PC-3 (cell line): ENCODE measurements around the gene QRICH2. TPM values are rescaled to one million over a fixed set of nuclear protein-coding genes. Genes with fewer than 3 reads are reported as not detected.
A peak's percentile ranks its signal among the peaks of the same experiment; 100 is the strongest.

ENCODE experiments used
- ATAC-seq: fragments of 200-7000 bp; cut with Tn5 transposase; 2 replicates; pipeline ENCODE4 v1.9.1; 2020; ENCODE audit warnings: mild to moderate bottlenecking, moderate library complexity
- BruUV-seq: library from RNA; stranded (reverse); fragments of 400-500 nt; replicated peaks from 2 replicates; lab custom pipeline; 2021; lab: Mats Ljungman, UMichigan
- CTCF ChIA-PET: fragments of 300-600 bp; sonication (Branson Sonifier 250); formaldehyde crosslinking; loops from one replicate; lab custom pipeline; 2022; ENCODE audit warnings: antibody characterized with exemption; lab: Charles Lee
- POLR2A ChIA-PET: fragments of 300-600 bp; sonication (Branson Sonifier 250); formaldehyde crosslinking; loops from one replicate; lab custom pipeline; 2022; ENCODE audit warnings: antibody characterized with exemption; ENCODE audit not compliant: unreplicated experiment; lab: Charles Lee
- DNase-seq: peaks from one replicate; pipeline ENCODE4 v3.0.0-alpha.2; 2015
- H2AFZ ChIP-seq: fragments of 300-600 bp; sonication (generic); 2 replicates; pipeline ENCODE4 v1.6.0; 2016; ENCODE audit warnings: antibody characterized with exemption, low read length
- H3F3A ChIP-seq: fragments of 300-600 bp; sonication (generic); one replicate; pipeline ENCODE4 v1.6.0; 2017; ENCODE audit warnings: antibody characterized with exemption, low read length, control low read depth, mild to moderate bottlenecking; ENCODE audit not compliant: unreplicated experiment
- H3K27ac ChIP-seq: fragments of 300-600 bp; sonication (generic); 2 replicates; pipeline ENCODE4 v1.5.1; 2016; ENCODE audit warnings: mild to moderate bottlenecking, low read length
- H3K27me3 ChIP-seq: fragments of 300-600 bp; sonication (generic); 2 replicates; pipeline ENCODE4 v1.6.1; 2016; ENCODE audit warnings: low read length, mixed read lengths
- H3K36me3 ChIP-seq: fragments of 300-600 bp; sonication (generic); 2 replicates; pipeline ENCODE4 v1.6.1; 2016; ENCODE audit warnings: low read depth, mixed run types, low read length, mixed read lengths
- H3K4me1 ChIP-seq: fragments of 300-600 bp; sonication (generic); 2 replicates; pipeline ENCODE4 v1.5.1; 2016; ENCODE audit warnings: low read length; ENCODE audit not compliant: insufficient read depth
- H3K4me2 ChIP-seq: fragments of 300-600 bp; sonication (generic); 2 replicates; pipeline ENCODE4 v1.6.0; 2016; ENCODE audit warnings: low read length
- H3K4me3 ChIP-seq: fragments of 300-600 bp; sonication (generic); 2 replicates; pipeline ENCODE4 v1.5.1; 2016; ENCODE audit warnings: mild to moderate bottlenecking, low read length, mixed read lengths
- H3K79me2 ChIP-seq: fragments of 300-600 bp; sonication (generic); 2 replicates; pipeline ENCODE4 v1.6.1; 2017; ENCODE audit warnings: low read length, mixed read lengths
- H3K9ac ChIP-seq: fragments of 300-600 bp; sonication (generic); 2 replicates; pipeline ENCODE4 v1.6.0; 2016; ENCODE audit warnings: mild to moderate bottlenecking, low read length
- H3K9me2 ChIP-seq: fragments of 300-600 bp; sonication (generic); replicated peaks from 2 replicates; pipeline ENCODE4 v1.6.1; 2016; ENCODE audit warnings: mixed run types, low read length, mixed read lengths
- H3K9me3 ChIP-seq: fragments of 300-600 bp; sonication (generic); 2 replicates; pipeline ENCODE4 v1.6.1; 2016; ENCODE audit warnings: low read length, mixed read lengths
- H4K20me1 ChIP-seq: fragments of 300-600 bp; sonication (generic); 2 replicates; pipeline ENCODE4 v1.6.1; 2016; ENCODE audit warnings: low read length, mixed read lengths
- CTCF ChIP-seq: fragments of 300-600 bp; sonication (generic); conservative IDR thresholded peaks from 2 replicates; pipeline ENCODE4 v1.5.1; 2017; ENCODE audit warnings: antibody characterized with exemption, low read depth, mild to moderate bottlenecking, low read length
- EZH2 ChIP-seq: fragments of 300-600 bp; sonication (generic); IDR thresholded peaks from one replicate; pipeline ENCODE4 v1.6.1; 2017; ENCODE audit warnings: antibody characterized with exemption, mild to moderate bottlenecking, low read length; ENCODE audit not compliant: unreplicated experiment
- EZH2phosphoT487 ChIP-seq: fragments of 300-600 bp; sonication (generic); IDR thresholded peaks from 2 replicates; pipeline ENCODE4 v1.6.1; 2018; ENCODE audit warnings: mild to moderate bottlenecking, antibody characterized with exemption, low read length, borderline replicate concordance
- intact Hi-C: fragments of 100-400 bp; cut with micrococcal nuclease; formaldehyde crosslinking; loops from 2 replicates; pipeline ENCODE4 v1.9.0; 2023
- total RNA-seq: library from RNA; depleted of rRNA; stranded (reverse); fragments of >200 nt; gene quantifications from 2 replicates; pipeline ENCODE4 v1.2.3, GENCODE V29; 2014

The QRICH2 gene
- total RNA-seq, 1 experiment from 2014 or later, result 2.2 TPM

DNA sequence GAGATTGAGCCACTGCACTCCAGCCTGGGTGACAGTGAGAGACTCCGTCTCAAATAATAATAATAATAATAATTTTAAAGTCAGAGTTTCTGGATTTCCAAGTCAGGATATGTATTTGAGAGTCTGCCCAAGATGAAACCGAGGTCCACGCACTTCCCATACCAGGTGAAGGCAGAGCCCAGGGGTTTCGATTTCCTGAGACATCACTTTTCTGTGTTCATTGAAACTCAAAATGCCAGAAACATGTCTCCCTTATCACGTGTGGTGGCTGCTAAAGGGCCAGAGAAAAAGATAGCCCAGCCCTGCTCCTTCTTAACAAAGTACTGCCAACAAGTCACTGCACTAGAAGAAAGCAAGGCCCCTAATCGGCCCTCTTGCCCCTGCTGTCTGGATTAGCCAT lies 57.9 kb downstream of the QRICH2 start:
- ChIA-PET POLR2A (interaction anchor here (0.8 kb wide), 1 partner anchor 11 kb away, joined by 3 read pairs; no protein-coding TSS in a partner anchor), CTCF (no interaction called here)
- Histone ChIP-seq H3K9ac (no peak overlapping the region), H3K27ac (no peak overlapping the region), H3K4me1 (peaks cover 33% of the 10 kb centered on the region), H3K4me2 (no peak overlapping the region), H3K36me3 (no peaks in the 10 kb centered on the region), H3K9me3 (no peaks in the 10 kb centered on the region), H3K9me2 (no peaks in the 10 kb centered on the region), H2AFZ (no peak overlapping the region), H3K79me2 (no peaks in the 10 kb centered on the region), H3K27me3 (no peaks in the 10 kb centered on the region), H4K20me1 (no peaks in the 10 kb centered on the region), H3K4me3 (no peak overlapping the region), H3F3A (peaks cover 10% of the 10 kb centered on the region)
- DNase-seq (no peak), ATAC-seq (no peak)
- BruUV-seq, result no TSS peak
- intact Hi-C loops, result no loop called here
- TF ChIP-seq EZH2, result no peak
- TF ChIP-seq CTCF, result no peak
- TF ChIP-seq EZH2phosphoT487, result no peak

DNA sequence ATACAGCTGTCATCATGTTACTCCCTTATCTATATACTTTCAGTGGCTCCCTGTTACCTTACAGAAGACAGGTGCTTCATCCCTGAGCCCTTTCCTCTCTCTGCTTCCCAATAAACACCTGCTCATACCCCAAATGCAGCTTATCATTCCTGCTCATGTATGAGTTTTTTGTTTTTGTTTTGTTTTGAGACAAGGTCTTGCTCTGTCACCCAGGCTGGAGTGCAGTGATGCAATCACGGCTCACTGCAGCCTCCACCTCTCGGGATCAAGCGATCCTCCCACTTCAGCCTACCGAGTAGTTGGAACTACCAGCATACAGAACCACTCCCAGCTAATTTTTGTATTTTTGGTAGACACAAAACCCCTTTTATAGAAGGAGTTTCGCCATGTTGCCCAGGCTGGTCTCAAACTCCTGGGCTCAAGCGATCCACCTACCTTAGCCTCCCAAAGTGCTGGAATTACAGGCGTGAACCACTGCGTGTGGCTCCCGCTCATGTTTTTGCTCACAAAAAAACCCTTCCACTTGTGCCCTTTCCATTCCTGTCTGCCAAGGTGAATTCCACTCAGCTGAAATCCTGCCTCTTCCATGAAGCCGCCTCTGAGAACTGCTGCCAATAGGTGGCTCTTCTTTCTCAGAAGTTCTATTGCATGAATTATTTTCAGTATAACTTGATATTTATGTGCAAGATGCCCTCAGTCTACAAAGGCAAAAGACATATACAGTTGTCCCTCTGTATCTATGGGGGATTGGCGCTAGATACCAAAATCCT lies 59.9 kb downstream of the QRICH2 start:
- Histone ChIP-seq H3K79me2 (no peaks in the 10 kb centered on the region), H3K4me2 (no peak overlapping the region), H3K27me3 (no peaks in the 10 kb centered on the region), H3K4me3 (no peak overlapping the region), H3K36me3 (no peaks in the 10 kb centered on the region), H3K9me2 (no peaks in the 10 kb centered on the region), H2AFZ (no peak overlapping the region), H4K20me1 (no peaks in the 10 kb centered on the region), H3F3A (peaks cover 9% of the 10 kb centered on the region), H3K9ac (no peak overlapping the region), H3K27ac (no peak overlapping the region), H3K9me3 (no peaks in the 10 kb centered on the region), H3K4me1 (peaks cover 31% of the 10 kb centered on the region)
- TF ChIP-seq EZH2phosphoT487, result no peak
- TF ChIP-seq EZH2, result no peak
- peak; percentile 65 for TF ChIP-seq CTCF
- no peak for ATAC-seq
- intact Hi-C loops, result loop anchor here (1.0 kb wide), 1 partner anchor 31 kb away; no protein-coding TSS in a partner anchor
- no TSS peak for BruUV-seq
- ChIA-PET CTCF (interaction anchor here (0.7 to 1.9 kb wide), 4 partner anchors 17 to 41 kb away, joined by 3 to 12 read pairs (median 4); partner anchors contain the start of gene UBALD2), POLR2A (no interaction called here)
- peak; percentile 43 for DNase-seq

GRCh38 chr17:76247304-76247703 lies 60.8 kb downstream of the QRICH2 start:
- H3F3A ChIP-seq, result peaks cover under 1% of the 10 kb centered on the region
- no peaks in the 10 kb centered on the region for H3K79me2 ChIP-seq
- H3K27me3 ChIP-seq, result no peaks in the 10 kb centered on the region
- ChIA-PET CTCF (interaction anchor here (0.7 to 1.9 kb wide), 3 partner anchors 32 to 144 kb away, joined by 4 to 12 read pairs (median 5); partner anchors contain the start of gene EXOC7), POLR2A (no interaction called here)
- no TSS peak for BruUV-seq
- no peak overlapping the region for H2AFZ ChIP-seq
- ATAC-seq, result no peak
- H3K4me1 ChIP-seq, result peaks cover 22% of the 10 kb centered on the region
- H3K27ac ChIP-seq, result no peak overlapping the region
- TF ChIP-seq EZH2phosphoT487 (no peak), CTCF (no peak), EZH2 (no peak)
- H4K20me1 ChIP-seq, result no peaks in the 10 kb centered on the region
- H3K9ac ChIP-seq, result no peak overlapping the region
- no peak overlapping the region for H3K4me2 ChIP-seq
- no peaks in the 10 kb centered on the region for H3K36me3 ChIP-seq
- DNase-seq, result no peak
- no peak overlapping the region for H3K4me3 ChIP-seq
- no peaks in the 10 kb centered on the region for H3K9me3 ChIP-seq
- intact Hi-C loops, result no loop called here
- no peaks in the 10 kb centered on the region for H3K9me2 ChIP-seq
